ENCODE results near the gene SOSTDC1.
A peak's percentile ranks its signal among the peaks of the same experiment; 100 is the strongest.
"Not testable (repeated sequence)": the region's sequence is repeated elsewhere in the genome, so short reads cannot be mapped to it uniquely, and the experiment has no call there.

Gene SOSTDC1

GRCh38 chr7:16462431-16462889, 3.1 kb downstream of the SOSTDC1 start:
- DNase-seq (ENCODE audit: low read depth in 2 of 2) = no peak

DNA sequence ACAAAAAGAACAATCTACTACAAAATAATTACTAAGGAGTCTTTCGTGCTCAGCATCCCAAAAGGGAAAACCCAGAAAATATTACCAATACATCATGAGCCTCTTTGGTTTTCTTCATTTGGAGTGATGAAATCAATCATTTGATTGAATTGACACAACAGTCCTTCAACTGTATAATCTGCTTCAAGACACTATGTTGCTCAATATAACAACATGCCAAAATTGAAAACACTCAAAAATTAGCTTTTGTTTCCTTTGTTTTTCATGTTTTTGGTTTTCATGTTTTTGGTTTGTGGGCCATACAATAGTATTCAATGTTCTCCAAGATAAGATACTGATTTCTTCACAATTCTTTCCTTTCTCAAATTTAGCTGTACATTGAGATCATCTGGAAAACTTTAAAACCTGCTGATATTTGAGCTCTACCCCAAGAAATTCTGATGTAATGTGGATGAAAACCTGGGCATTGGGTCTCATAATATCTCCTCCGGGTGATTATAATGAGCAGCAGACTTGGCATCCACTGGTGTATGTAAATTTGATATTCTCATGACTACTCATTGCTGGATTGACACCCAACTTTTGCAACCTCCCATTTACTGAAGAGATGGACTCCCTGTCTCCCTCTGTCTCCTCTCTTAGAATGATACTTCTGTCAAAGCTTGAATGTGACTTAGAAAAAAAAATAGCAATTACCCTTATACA, 4.6 kb downstream of the SOSTDC1 start:
- no peak for DNase-seq (ENCODE audit: low read depth in 2 of 2)

- not testable (repeated sequence) for DNase-seq (ENCODE audit: low read depth in 2 of 2)
These were observed 9.2 kb downstream of the SOSTDC1 start for GRCh38 chr7:16456303-16456702.

DNA sequence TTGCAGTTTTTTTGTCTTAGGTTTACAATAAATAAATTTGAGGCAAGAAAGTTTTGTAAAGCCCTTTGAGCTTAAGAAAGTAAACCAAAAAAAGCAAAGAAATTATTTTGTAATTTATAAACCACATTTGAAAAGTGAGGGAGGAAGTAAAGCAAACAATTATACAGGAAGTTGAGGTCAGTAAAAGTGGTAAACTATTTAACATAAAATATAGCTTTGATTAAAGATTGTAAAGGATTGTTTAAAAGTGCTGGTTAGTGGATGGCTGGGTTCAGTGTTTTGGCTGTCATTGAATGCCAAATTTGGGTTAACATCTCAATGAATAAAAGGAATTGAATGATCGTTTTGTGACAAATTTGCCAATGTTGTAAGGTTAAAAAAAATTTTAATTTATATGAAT, 9.9 kb downstream of the SOSTDC1 start:
- DNase-seq (ENCODE audit: low read depth in 2 of 2) = no peak

- DNase-seq (ENCODE audit: low read depth in 2 of 2) = no peak
These were observed 15.2 kb downstream of the SOSTDC1 start for GRCh38 chr7:16450366-16450765.

- DNase-seq (ENCODE audit: low read depth in 2 of 2) = no peak
These were observed 17.7 kb downstream of the SOSTDC1 start for GRCh38 chr7:16447876-16448275.

DNA sequence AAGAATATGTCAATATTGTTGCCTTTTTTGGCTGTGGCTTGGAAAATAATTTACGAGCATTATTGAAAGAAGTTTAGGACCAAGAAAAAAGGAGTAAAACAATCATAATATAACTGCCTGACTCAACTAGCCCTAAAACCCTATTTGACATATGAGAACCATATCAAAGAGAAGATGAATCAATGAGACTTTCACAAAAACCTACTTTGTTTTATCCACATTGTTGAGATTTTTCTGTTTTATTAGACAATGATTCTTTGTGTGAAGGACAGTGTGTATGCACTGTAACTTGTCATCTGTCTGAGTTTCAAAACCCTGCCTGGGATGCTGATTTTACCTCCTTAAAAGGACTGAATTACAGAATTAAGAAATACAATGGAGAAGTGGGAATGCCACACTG, 19.0 kb downstream of the SOSTDC1 start:
- no peak for DNase-seq (ENCODE audit: low read depth in 2 of 2)

GRCh38 chr7:16443871-16444270, 21.7 kb downstream of the SOSTDC1 start:
- not testable (repeated sequence) for DNase-seq (ENCODE audit: low read depth in 2 of 2)

GRCh38 chr7:16438988-16439387, 26.6 kb downstream of the SOSTDC1 start:
- no peak for DNase-seq (ENCODE audit: low read depth in 2 of 2)

DNA sequence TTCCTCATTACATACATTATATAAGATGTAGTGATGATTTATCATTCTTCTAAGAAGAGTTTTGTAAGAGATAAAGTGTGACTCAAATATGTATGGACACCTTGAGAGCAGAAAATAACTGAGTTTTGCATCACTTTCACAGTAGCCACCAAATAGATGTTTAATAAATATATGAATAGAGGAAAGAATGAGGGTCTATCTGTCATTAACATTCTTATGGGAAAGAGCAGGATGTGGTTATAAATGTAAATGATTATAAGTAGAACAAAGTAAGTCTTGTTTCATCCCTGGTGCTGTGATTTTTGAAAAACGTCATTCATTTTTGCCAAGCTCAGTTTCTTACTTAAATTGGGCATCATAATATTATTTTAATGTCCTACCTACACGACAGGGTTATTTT, 29.2 kb downstream of the SOSTDC1 start:
- no peak for DNase-seq (ENCODE audit: low read depth in 2 of 2)

GRCh38 chr7:16433568-16434122, 31.9 kb downstream of the SOSTDC1 start:
- DNase-seq (ENCODE audit: low read depth in 2 of 2) = no peak

DNA sequence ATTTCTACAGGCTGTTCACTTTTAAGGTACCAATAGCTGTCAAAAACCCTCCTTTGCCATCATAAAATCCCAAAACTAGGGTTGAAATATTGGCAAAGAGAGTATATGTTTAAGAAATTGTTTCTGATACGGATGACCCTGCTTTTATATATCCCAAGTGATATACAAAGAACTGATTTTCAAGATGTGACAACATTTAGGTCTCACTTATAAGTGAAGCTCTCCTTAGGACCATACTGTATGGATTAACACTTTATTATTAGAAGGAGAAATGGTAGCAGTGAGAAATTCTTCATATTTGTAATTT, 33.2 kb downstream of the SOSTDC1 start:
- no peak for DNase-seq (ENCODE audit: low read depth in 2 of 2)

DNA sequence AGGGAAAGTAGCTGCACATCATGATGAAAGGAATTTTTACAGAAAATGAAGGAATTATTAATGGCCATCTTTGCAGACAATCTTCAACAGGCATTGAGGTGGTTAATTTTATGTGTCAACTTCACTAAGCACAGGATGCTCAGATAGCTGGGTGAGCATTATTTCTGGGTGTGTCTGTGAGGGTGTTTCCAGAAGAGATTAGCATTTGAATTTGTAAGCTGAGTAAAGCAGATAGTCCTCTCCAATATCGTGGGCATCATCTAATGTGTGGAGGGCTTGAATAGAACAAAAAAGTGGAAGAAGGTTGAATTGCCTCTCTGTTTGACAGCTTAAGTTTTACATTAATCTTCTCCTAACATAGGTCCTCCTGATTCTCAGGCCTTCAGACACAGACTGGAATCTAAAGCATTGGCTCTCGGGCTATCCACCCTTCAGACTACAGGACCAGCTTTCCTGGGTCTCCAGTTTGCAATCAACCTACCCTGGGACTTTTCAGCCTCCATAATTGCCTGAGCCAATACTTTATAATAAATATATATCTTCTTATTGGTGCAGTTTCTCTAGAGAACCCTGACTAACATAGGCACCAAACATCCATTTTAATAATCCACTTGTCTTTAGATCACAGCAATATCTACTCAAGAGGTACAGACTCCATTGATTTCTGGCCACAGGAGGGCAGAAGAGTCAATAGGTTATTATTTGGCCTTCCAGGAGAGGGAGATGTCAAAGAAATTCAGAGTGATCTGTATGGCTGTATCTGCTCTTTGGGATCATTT, 33.7 kb downstream of the SOSTDC1 start:
- no peak for DNase-seq (ENCODE audit: low read depth in 2 of 2)

DNA sequence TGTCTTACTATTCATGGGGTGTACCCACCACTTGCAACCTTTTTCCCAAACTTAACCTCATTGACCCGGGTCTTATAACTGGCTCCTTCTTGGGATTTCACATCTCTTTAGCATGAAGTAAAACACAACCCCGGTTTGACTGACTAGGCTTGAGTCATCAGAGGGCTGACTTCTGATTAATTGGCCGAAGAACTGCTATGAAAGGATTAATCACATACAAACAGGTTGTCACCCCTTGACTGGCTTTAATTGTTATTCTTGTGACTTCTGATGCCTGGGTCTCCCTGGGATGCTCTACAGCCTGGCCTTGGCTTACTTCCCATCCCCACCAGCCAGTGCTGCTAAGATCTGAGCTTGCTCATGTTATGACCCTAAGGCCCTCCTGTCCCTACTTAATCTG, 35.4 kb downstream of the SOSTDC1 start:
- no peak for DNase-seq (ENCODE audit: low read depth in 2 of 2)

GRCh38 chr7:16428672-16429071, 36.9 kb downstream of the SOSTDC1 start:
- DNase-seq (ENCODE audit: low read depth in 2 of 2) = no peak

GRCh38 chr7:16428182-16428581, 37.4 kb downstream of the SOSTDC1 start:
- DNase-seq (ENCODE audit: low read depth in 2 of 2) = no peak

DNA sequence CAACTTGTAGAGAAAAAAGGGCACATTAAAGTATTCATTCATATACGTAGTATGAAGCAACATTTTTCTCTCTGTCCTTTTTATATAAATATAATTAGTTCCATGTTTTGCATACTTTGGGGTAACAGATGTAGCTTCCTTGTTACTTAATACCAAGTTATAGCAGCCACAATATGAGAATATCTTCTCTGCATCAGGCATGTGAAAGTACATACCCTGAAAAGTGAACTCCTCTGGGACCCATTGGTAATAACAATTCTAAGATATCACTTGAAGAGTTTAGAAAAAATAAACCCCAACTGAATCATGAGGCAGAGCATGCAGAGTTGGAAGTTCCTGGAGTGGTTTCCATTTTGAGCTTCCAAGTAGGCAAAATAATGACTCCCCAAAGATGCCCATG, 41.8 kb downstream of the SOSTDC1 start:
- DNase-seq (ENCODE audit: low read depth in 2 of 2) = no peak

- no peak for DNase-seq (ENCODE audit: low read depth in 2 of 2)
These were observed 42.6 kb downstream of the SOSTDC1 start for GRCh38 chr7:16422917-16423316.

DNA sequence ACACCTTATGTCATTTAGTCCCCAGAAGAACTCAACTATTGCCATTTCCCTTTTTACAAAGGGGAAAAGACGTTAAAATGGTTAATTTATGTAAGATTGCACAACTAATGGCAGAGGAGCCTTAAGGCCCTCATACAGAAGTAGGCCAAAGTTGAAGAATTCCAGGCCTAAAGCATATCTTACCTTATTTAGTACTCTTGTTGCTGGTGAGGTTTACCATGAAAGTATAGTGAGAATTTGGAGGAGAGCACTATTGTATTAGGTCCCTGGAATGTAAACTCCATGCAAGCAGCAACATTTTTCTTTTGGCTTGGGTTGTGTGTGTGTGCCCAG, 43.5 kb downstream of the SOSTDC1 start:
- no peak for DNase-seq (ENCODE audit: low read depth in 2 of 2)

DNA sequence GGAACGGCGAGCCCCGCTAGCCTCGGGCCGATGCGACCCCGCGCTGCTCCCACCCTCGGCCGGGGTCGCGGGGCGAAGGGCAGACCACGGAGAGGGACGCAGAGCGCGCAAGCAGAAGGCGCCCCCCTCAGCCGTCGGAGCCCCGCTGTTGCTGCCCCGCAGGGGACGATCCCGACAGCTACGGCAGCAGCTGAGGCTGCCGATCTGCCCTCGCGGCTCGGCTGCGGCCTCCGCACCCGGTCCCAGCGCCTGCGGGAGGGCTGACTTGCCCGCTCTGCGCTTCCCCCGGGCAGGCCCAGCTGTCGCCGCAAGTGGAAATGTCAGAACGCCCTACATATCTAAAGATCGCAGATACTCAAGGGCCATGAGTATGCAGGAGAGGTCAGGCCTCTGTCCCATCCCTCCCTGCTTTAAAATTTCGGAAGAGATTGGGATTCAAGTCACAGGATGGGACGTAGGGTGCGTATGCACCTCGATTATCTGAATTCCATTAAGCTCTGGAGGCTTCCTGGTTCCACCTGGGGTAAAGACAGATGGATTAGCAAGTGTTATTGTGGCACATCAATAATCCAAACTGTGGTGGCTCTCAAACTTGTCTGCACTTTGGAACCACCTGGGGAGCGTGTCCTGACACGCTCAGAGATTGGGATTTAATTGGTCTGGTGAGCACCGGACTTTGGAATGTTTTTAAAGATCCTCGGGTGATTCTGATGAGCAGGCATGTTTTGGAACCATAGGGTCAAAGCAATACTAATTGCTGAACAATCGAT, 44.0 kb downstream of the SOSTDC1 start, which contains the start of gene CRPPA:
CRPPA (minus strand) TSS at position 206 of the 770 bp plus-strand sequence. CDS start 216 bp downstream, outside the sequence.
- DNase-seq (ENCODE audit: low read depth in 2 of 2) = peak; percentile 17 to 21

- peak; percentile 64 to 71 for DNase-seq (ENCODE audit: low read depth in 2 of 2)
These were observed 44.7 kb downstream of the SOSTDC1 start for GRCh38 chr7:16420649-16421332.

- no peak for DNase-seq (ENCODE audit: low read depth in 2 of 2)
These were observed 45.2 kb downstream of the SOSTDC1 start for GRCh38 chr7:16420329-16420648.
